ENCODE data around the gene GLB1L.
"Not testable (repeated sequence)": the region's sequence is repeated elsewhere in the genome, so short reads cannot be mapped to it uniquely, and the experiment has no call there.

Gene GLB1L

GRCh38 chr2:219287580-219288265 is 42.5 kb upstream of the GLB1L start:
- Histone ChIP-seq H3K4me3 (no peak overlapping the region), H3K4me1 (peaks cover 0 to 49% (median 27%) of the 10 kb centered on the region in 4 donors), H3K27me3 (no peaks in the 10 kb centered on the region), H3K27ac (peak overlapping the region; percentile 3 to 85), H3K36me3 (peaks cover 22 to 42% (median 35%) of the 10 kb centered on the region in 3 donors), H3K9me3 (no peaks in the 10 kb centered on the region)
- intact Hi-C loops (cut with DNase I; ENCODE audit: low total_unique reads) = no loop called here
- no peak for DNase-seq
- TF ChIP-seq CTCF (IDR thresholded peaks at IDR 0.05) = no peak

GRCh38 chr2:219287116-219287440 is 41.8 kb upstream of the GLB1L start:
- H3K4me3 ChIP-seq; H3K9me3 ChIP-seq; intact Hi-C loops (cut with DNase I; ENCODE audit: low total_unique reads); H3K27me3 ChIP-seq: not testable (repeated sequence)
- Histone ChIP-seq H3K4me1 (peaks cover 0 to 49% (median 27%) of the 10 kb centered on the region in 4 donors), H3K27ac (peak overlapping the region; percentile 54 to 67), H3K36me3 (peaks cover 28 to 48% (median 42%) of the 10 kb centered on the region in 3 donors)
- DNase-seq = peak in 1 of 2 donors; percentile 7

GRCh38 chr2:219286436-219287115 is 41.3 kb upstream of the GLB1L start:
- peak overlapping the region; percentile 54 to 67 for H3K27ac ChIP-seq
- no peaks in the 10 kb centered on the region for H3K9me3 ChIP-seq
- no peaks in the 10 kb centered on the region for H3K27me3 ChIP-seq
- H3K4me3 ChIP-seq = no peak overlapping the region
- DNase-seq = no peak
- H3K4me1 ChIP-seq = peaks cover 0 to 53% (median 28%) of the 10 kb centered on the region in 4 donors
- no peak for TF ChIP-seq CTCF (IDR thresholded peaks at IDR 0.05)
- peaks cover 33 to 53% (median 47%) of the 10 kb centered on the region in 3 donors for H3K36me3 ChIP-seq
- intact Hi-C loops (cut with DNase I; ENCODE audit: low total_unique reads) = no loop called here

- Histone ChIP-seq H3K36me3 (peaks cover 39 to 59% (median 53%) of the 10 kb centered on the region in 3 donors), H3K9me3 (no peaks in the 10 kb centered on the region), H3K4me3 (no peak overlapping the region), H3K4me1 (peaks cover 0 to 59% (median 31%) of the 10 kb centered on the region in 4 donors), H3K27ac (peak overlapping the region; percentile 54 to 67), H3K27me3 (no peaks in the 10 kb centered on the region)
- TF ChIP-seq CTCF (IDR thresholded peaks at IDR 0.05) = no peak
- no peak for DNase-seq
- intact Hi-C loops (cut with DNase I; ENCODE audit: low total_unique reads) = no loop called here
Measured at GRCh38 chr2:219285894-219286425, 40.7 kb upstream of the GLB1L start.

- DNase-seq = no peak
- H3K27ac ChIP-seq = peak overlapping the region; percentile 54 to 67
- H3K36me3 ChIP-seq = peaks cover 40 to 65% (median 59%) of the 10 kb centered on the region in 3 donors
- H3K9me3 ChIP-seq = no peaks in the 10 kb centered on the region
- TF ChIP-seq CTCF (IDR thresholded peaks at IDR 0.05) = no peak
- H3K4me3 ChIP-seq = no peak overlapping the region
- intact Hi-C loops (cut with DNase I; ENCODE audit: low total_unique reads) = no loop called here
- no peaks in the 10 kb centered on the region for H3K27me3 ChIP-seq
- H3K4me1 ChIP-seq = peaks cover 0 to 64% (median 36%) of the 10 kb centered on the region in 4 donors
Measured at GRCh38 chr2:219285373-219285735, 40.1 kb upstream of the GLB1L start.
